ENCODE data around the gene C1QTNF4. TPM values are rescaled to one million over a fixed set of nuclear protein-coding genes. Genes with fewer than 3 reads are reported as not detected.
"Not testable (repeated sequence)": the region's sequence is repeated elsewhere in the genome, so short reads cannot be mapped to it uniquely, and the experiment has no call there.

The C1QTNF4 gene
- total and polyA plus RNA-seq, 8 donors = 0.68 to 8.4 (median 1.3) TPM; not detected in 1

GRCh38 chr11:47552056-47552565 is 42.1 kb downstream of the C1QTNF4 start:
- peak overlapping the region; percentile 84 to 99 (median 92) for H3K4me3 ChIP-seq
- H3K27ac ChIP-seq = peak overlapping the region; percentile 87 to 97 (median 93)
- H3K4me1 ChIP-seq = peaks cover 22 to 59% (median 48%) of the 10 kb centered on the region in 4 donors
- TF ChIP-seq POLR2A (IDR thresholded peaks at IDR 0.05) (no peak), EP300 (IDR thresholded peaks at IDR 0.05) (no peak), CTCF (IDR thresholded peaks at IDR 0.05) (no peak), POLR2AphosphoS5 (IDR thresholded peaks at IDR 0.05) (no peak)
- no peaks in the 10 kb centered on the region for H3K27me3 ChIP-seq
- H3K9me3 ChIP-seq = no peaks in the 10 kb centered on the region
- 1 to 2% (median 1%) methylated on average over 19 to 22 of the region's 22 CpGs for WGBS, 5 donors
- peak in 1 of 2 donors; percentile 67 for DNase-seq
- intact Hi-C loops (cut with DNase I; ENCODE audit: low total_unique reads) = no loop called here
- peaks cover 0 to 4% (median 0%) of the 10 kb centered on the region in 4 donors for H3K36me3 ChIP-seq

- Histone ChIP-seq H3K4me3 (peak overlapping the region in 2 of 4 donors; percentile 99), H3K36me3 (peaks cover 0 to 4% (median 0%) of the 10 kb centered on the region in 4 donors), H3K4me1 (peaks cover 24 to 68% (median 52%) of the 10 kb centered on the region in 4 donors), H3K27me3 (no peaks in the 10 kb centered on the region), H3K9me3 (no peaks in the 10 kb centered on the region), H3K27ac (peak overlapping the region in 3 of 5 donors; percentile 92 to 97 (median 93))
- intact Hi-C loops (cut with DNase I; ENCODE audit: low total_unique reads) = no loop called here
- no peak for TF ChIP-seq CTCF (IDR thresholded peaks at IDR 0.05)
- TF ChIP-seq POLR2A (IDR thresholded peaks at IDR 0.05) = no peak
- no peak for TF ChIP-seq EP300 (IDR thresholded peaks at IDR 0.05)
- no peak for TF ChIP-seq POLR2AphosphoS5 (IDR thresholded peaks at IDR 0.05)
- DNase-seq = peak in 1 of 2 donors; percentile 51
Measured at GRCh38 chr11:47551086-47551485, 43.1 kb downstream of the C1QTNF4 start.

- H3K27ac ChIP-seq = peak overlapping the region in 2 of 5 donors; percentile 93 to 97
- DNase-seq = no peak
- TF ChIP-seq CTCF (IDR thresholded peaks at IDR 0.05) (no peak), POLR2AphosphoS5 (IDR thresholded peaks at IDR 0.05) (no peak), EP300 (IDR thresholded peaks at IDR 0.05) (no peak), POLR2A (IDR thresholded peaks at IDR 0.05) (no peak)
- peak overlapping the region in 2 of 4 donors; percentile 99 for H3K4me3 ChIP-seq
- no peaks in the 10 kb centered on the region for H3K27me3 ChIP-seq
- peaks cover 0 to 4% (median 0%) of the 10 kb centered on the region in 4 donors for H3K36me3 ChIP-seq
- H3K4me1 ChIP-seq = peaks cover 24 to 70% (median 55%) of the 10 kb centered on the region in 4 donors
- intact Hi-C loops (cut with DNase I; ENCODE audit: low total_unique reads) = no loop called here
- no peaks in the 10 kb centered on the region for H3K9me3 ChIP-seq
- WGBS, 5 donors = 76 to 87% (median 85%) methylated on average over 10 of the region's 10 CpGs
Measured at GRCh38 chr11:47550288-47551047, 43.7 kb downstream of the C1QTNF4 start.

GRCh38 chr11:47546274-47546673 is 47.9 kb downstream of the C1QTNF4 start:
- H3K27ac ChIP-seq; H3K9me3 ChIP-seq; H3K36me3 ChIP-seq; DNase-seq; H3K27me3 ChIP-seq; intact Hi-C loops (cut with DNase I; ENCODE audit: low total_unique reads); H3K4me3 ChIP-seq: not testable (repeated sequence)
- 81 to 98% (median 96%) methylated on average over 7 of the region's 7 CpGs for WGBS, 5 donors
- H3K4me1 ChIP-seq = peaks cover 16 to 90% (median 68%) of the 10 kb centered on the region in 4 donors
